Measurements from ENCODE around the gene RARRES2. TPM values are rescaled to one million over a fixed set of nuclear protein-coding genes. Genes with fewer than 3 reads are reported as not detected.
A peak's percentile ranks its signal among the peaks of the same experiment; 100 is the strongest.

RARRES2 gene
- total and polyA plus RNA-seq, 2 of the 13 experiments (the other 11 are each of a cell fraction or from before 2014, with no cell fraction given): 134 to 172 TPM

DNA sequence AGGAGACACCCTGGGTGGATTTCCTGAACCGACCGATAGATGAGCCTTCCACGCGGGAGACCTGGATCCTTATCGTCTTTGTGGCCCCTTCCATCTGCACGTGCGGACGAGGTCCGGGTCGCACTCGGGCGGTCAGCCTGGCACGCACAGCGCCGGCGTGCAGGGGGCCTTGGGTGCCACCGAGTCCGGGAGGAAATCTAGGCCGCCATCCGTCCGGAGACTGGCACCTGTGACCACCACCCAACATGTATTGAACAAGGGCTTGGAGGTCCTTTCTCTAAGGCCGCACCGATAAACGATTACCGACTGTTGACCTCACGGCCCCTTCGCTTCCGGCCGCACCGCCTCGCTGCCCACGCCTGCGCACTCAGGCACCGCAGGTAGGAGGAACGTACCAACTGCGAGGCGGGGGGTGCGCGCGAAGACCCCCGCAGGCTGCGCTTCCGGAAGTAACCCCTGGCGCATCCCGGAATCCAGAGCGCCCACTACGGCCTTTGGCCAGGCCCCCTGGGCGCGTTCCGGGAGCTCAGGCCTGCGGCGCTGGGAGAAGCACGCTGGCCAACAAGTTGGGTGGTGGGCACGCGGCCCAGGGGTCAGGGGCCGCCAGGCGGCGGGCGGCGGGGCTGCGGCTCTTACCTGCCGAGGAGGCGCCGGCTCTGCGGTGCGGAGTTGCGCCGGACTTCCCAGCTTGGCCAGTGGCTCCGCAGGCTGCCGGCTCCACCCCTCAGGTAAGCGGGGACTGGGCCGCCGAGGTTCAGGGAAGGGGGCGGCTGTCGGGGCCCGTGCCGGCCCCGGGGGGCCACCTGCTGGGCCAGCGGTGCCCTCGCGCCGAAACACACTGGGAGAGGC, 18.4 kb downstream of the RARRES2 start, which contains the start of the genes ACTR3C and LRRC61 (continued):
- TF ChIP-seq CEBPZ (IDR thresholded peaks at IDR 0.05; ENCODE audit: low read length): no peak
- TF ChIP-seq, protein P1, sequence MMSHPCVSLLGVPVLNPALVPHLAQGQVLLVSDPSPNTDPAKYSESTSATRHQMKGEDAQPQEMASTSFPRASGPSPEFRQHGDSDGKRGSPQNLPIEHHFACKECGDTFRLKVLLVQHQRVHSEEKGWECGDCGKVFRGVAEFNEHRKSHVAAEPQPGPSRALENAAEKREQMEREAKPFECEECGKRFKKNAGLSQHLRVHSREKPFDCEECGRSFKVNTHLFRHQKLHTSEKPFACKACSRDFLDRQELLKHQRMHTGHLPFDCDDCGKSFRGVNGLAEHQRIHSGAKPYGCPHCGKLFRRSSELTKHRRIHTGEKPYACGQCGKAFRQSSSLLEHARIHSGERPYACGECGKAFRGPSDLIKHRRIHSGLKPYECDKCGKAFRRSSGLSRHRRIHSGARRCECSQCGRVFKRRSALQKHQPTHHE (CRISPR knock-in tag; IDR thresholded peaks at IDR 0.05; ENCODE audit: borderline replicate concordance): peak; percentile 79; the same call in 1 of the 2 replicates
- 0 out of 2 replicates have a peak, but pooled peaks have one; percentile 43 for TF ChIP-seq ESRRA (CRISPR knock-in tag; IDR thresholded peaks at IDR 0.05; ENCODE audit: low read depth)
- peak; percentile 96; the same call in 1 of the 2 replicates for TF ChIP-seq KDM5B (CRISPR knock-in tag; IDR thresholded peaks at IDR 0.05; ENCODE audit: borderline replicate concordance)
- TF ChIP-seq FOXA3 (CRISPR knock-in tag; IDR thresholded peaks at IDR 0.05): peak; percentile 68; the same call in 1 of the 2 replicates
- TF ChIP-seq ZNF737 (CRISPR knock-in tag; IDR thresholded peaks at IDR 0.05; ENCODE audit: borderline replicate concordance): 0 out of 2 replicates have a peak, but pooled peaks have one; percentile 73
- TF ChIP-seq REXO4 (CRISPR knock-in tag; IDR thresholded peaks at IDR 0.05; ENCODE audit: borderline replicate concordance): peak; percentile 86; the same call in 1 of the 2 replicates
- no peak; the same call in 1 of the 2 replicates for TF ChIP-seq ETS1 (CRISPR knock-in tag; IDR thresholded peaks at IDR 0.05)
- TF ChIP-seq, protein P2, sequence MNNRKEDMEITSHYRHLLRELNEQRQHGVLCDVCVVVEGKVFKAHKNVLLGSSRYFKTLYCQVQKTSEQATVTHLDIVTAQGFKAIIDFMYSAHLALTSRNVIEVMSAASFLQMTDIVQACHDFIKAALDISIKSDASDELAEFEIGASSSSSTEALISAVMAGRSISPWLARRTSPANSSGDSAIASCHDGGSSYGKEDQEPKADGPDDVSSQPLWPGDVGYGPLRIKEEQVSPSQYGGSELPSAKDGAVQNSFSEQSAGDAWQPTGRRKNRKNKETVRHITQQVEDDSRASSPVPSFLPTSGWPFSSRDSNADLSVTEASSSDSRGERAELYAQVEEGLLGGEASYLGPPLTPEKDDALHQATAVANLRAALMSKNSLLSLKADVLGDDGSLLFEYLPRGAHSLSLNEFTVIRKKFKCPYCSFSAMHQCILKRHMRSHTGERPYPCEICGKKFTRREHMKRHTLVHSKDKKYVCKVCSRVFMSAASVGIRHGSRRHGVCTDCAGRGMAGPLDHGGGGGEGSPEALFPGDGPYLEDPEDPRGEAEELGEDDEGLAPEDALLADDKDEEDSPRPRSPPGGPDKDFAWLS (CRISPR knock-in tag; IDR thresholded peaks at IDR 0.05; ENCODE audit: borderline replicate concordance): no peak
- TF ChIP-seq SP4 (CRISPR knock-in tag; IDR thresholded peaks at IDR 0.05): peak; percentile 74
- TF ChIP-seq RFX5 (IDR thresholded peaks at IDR 0.05; ENCODE audit: low read depth, low read length): no peak
- TF ChIP-seq ZNF788 (CRISPR knock-in tag; IDR thresholded peaks at IDR 0.05; ENCODE audit: borderline replicate concordance): peak; percentile 81; the same call in 1 of the 2 replicates
- TF ChIP-seq ZNF629 (CRISPR knock-in tag; conservative IDR thresholded peaks at IDR 0.05): no peak
- peak; percentile 42; the same call in 1 of the 2 replicates for TF ChIP-seq ONECUT2 (CRISPR knock-in tag; IDR thresholded peaks at IDR 0.05)
- TF ChIP-seq, protein P3, sequence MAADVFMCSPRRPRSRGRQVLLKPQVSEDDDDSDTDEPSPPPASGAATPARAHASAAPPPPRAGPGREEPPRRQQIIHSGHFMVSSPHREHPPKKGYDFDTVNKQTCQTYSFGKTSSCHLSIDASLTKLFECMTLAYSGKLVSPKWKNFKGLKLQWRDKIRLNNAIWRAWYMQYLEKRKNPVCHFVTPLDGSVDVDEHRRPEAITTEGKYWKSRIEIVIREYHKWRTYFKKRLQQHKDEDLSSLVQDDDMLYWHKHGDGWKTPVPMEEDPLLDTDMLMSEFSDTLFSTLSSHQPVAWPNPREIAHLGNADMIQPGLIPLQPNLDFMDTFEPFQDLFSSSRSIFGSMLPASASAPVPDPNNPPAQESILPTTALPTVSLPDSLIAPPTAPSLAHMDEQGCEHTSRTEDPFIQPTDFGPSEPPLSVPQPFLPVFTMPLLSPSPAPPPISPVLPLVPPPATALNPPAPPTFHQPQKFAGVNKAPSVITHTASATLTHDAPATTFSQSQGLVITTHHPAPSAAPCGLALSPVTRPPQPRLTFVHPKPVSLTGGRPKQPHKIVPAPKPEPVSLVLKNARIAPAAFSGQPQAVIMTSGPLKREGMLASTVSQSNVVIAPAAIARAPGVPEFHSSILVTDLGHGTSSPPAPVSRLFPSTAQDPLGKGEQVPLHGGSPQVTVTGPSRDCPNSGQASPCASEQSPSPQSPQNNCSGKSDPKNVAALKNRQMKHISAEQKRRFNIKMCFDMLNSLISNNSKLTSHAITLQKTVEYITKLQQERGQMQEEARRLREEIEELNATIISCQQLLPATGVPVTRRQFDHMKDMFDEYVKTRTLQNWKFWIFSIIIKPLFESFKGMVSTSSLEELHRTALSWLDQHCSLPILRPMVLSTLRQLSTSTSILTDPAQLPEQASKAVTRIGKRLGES (CRISPR knock-in tag; IDR thresholded peaks at IDR 0.05; ENCODE audit: borderline replicate concordance): no peak; the same call in 1 of the 2 replicates
- TF ChIP-seq ZNF740 (CRISPR knock-in tag; IDR thresholded peaks at IDR 0.05): peak; percentile 72

Measured in HepG2 (cell line).